ENCODE measurements around the gene MCTP1.
A peak's percentile ranks its signal among the peaks of the same experiment; 100 is the strongest.

Gene MCTP1

GRCh38 chr5:95262933-95263660 is 21.8 kb downstream of the MCTP1 start:
- DNase-seq: no peak
- no CpG with 5 or more reads among the region's 3 CpGs for WGBS (ENCODE audit: extremely low coverage, insufficient coverage, low lambda C conversion rate)
- H3K27ac ChIP-seq (ENCODE audit: low read depth, low read length): no peak overlapping the region

GRCh38 chr5:95261437-95262175 is 23.3 kb downstream of the MCTP1 start:
- no peaks in the 10 kb centered on the region for H3K79me2 ChIP-seq (ENCODE audit: control insufficient read depth, insufficient read depth, low read length)
- H3K4me2 ChIP-seq (ENCODE audit: low read length): no peak overlapping the region
- H3K18ac ChIP-seq (ENCODE audit: low read length): no peak overlapping the region
- no CpG with 5 or more reads among the region's 4 CpGs for WGBS (ENCODE audit: extremely low coverage, insufficient coverage, low lambda C conversion rate)
- H3K23ac ChIP-seq (ENCODE audit: low read length): no peak overlapping the region
- no peak overlapping the region for H3K4me3 ChIP-seq (ENCODE audit: low read length)
- H3K27me3 ChIP-seq (ENCODE audit: insufficient read depth, low read length, poor library complexity): no peaks in the 10 kb centered on the region
- no peaks in the 10 kb centered on the region for H3K4me1 ChIP-seq (ENCODE audit: control insufficient read depth, low read depth, low read length)
- no peaks in the 10 kb centered on the region for H3K79me1 ChIP-seq (ENCODE audit: low read length)
- H2BK15ac ChIP-seq (replicated peaks; ENCODE audit: low read depth): no peak overlapping the region
- no peak overlapping the region for H3K4ac ChIP-seq (ENCODE audit: low read depth, low read length)
- H2BK5ac ChIP-seq (ENCODE audit: low read length): no peak overlapping the region
- H4K8ac ChIP-seq (ENCODE audit: low read depth, low read length): no peak overlapping the region
- no peak overlapping the region for H4K5ac ChIP-seq (ENCODE audit: low read length)
- no peak overlapping the region for H3K56ac ChIP-seq (ENCODE audit: low read length)
- peak; percentile 23 for DNase-seq
- no peak overlapping the region for H2AK5ac ChIP-seq (ENCODE audit: low read length)
- H3K36me3 ChIP-seq (ENCODE audit: control insufficient read depth, insufficient read depth, low read length): no peaks in the 10 kb centered on the region
- H2BK120ac ChIP-seq (ENCODE audit: low read depth, low read length): no peak overlapping the region
- no peak overlapping the region for H3K9ac ChIP-seq (ENCODE audit: low read length)
- H3K27ac ChIP-seq (ENCODE audit: low read depth, low read length): no peak overlapping the region

More at GRCh38 chr5:95262933-95263660, 21.8 kb downstream of the MCTP1 start:
- Histone ChIP-seq H4K5ac (ENCODE audit: low read length) (no peak overlapping the region), H2BK15ac (replicated peaks; ENCODE audit: low read depth) (no peak overlapping the region), H3K79me1 (ENCODE audit: low read length) (no peaks in the 10 kb centered on the region), H3K4me2 (ENCODE audit: low read length) (no peak overlapping the region), H2AK5ac (ENCODE audit: low read length) (no peak overlapping the region), H3K23ac (ENCODE audit: low read length) (no peak overlapping the region), H3K4ac (ENCODE audit: low read depth, low read length) (no peak overlapping the region), H2BK5ac (ENCODE audit: low read length) (no peak overlapping the region), H3K36me3 (ENCODE audit: control insufficient read depth, insufficient read depth, low read length) (no peaks in the 10 kb centered on the region), H3K27me3 (ENCODE audit: insufficient read depth, low read length, poor library complexity) (no peaks in the 10 kb centered on the region), H4K8ac (ENCODE audit: low read depth, low read length) (no peak overlapping the region), H3K79me2 (ENCODE audit: control insufficient read depth, insufficient read depth, low read length) (no peaks in the 10 kb centered on the region), H2BK120ac (ENCODE audit: low read depth, low read length) (no peak overlapping the region), H3K9ac (ENCODE audit: low read length) (no peak overlapping the region), H3K4me1 (ENCODE audit: control insufficient read depth, low read depth, low read length) (no peaks in the 10 kb centered on the region), H3K4me3 (ENCODE audit: low read length) (no peak overlapping the region), H3K56ac (ENCODE audit: low read length) (no peak overlapping the region), H3K18ac (ENCODE audit: low read length) (no peak overlapping the region)

GRCh38 chr5:95256991-95257390 is 27.9 kb downstream of the MCTP1 start:
- no peaks in the 10 kb centered on the region for H3K36me3 ChIP-seq (ENCODE audit: control insufficient read depth, insufficient read depth, low read length)
- no peaks in the 10 kb centered on the region for H3K27me3 ChIP-seq (ENCODE audit: insufficient read depth, low read length, poor library complexity)
- H3K23ac ChIP-seq (ENCODE audit: low read length): no peak overlapping the region
- no peak overlapping the region for H4K5ac ChIP-seq (ENCODE audit: low read length)
- H3K4ac ChIP-seq (ENCODE audit: low read depth, low read length): no peak overlapping the region
- H2BK5ac ChIP-seq (ENCODE audit: low read length): no peak overlapping the region
- no peaks in the 10 kb centered on the region for H3K79me2 ChIP-seq (ENCODE audit: control insufficient read depth, insufficient read depth, low read length)
- no peaks in the 10 kb centered on the region for H3K4me1 ChIP-seq (ENCODE audit: control insufficient read depth, low read depth, low read length)
- no peaks in the 10 kb centered on the region for H3K79me1 ChIP-seq (ENCODE audit: low read length)
- no peak overlapping the region for H3K9ac ChIP-seq (ENCODE audit: low read length)
- H3K18ac ChIP-seq (ENCODE audit: low read length): no peak overlapping the region
- H3K4me2 ChIP-seq (ENCODE audit: low read length): no peak overlapping the region
- H3K56ac ChIP-seq (ENCODE audit: low read length): no peak overlapping the region
- no peak overlapping the region for H3K4me3 ChIP-seq (ENCODE audit: low read length)
- H2BK15ac ChIP-seq (replicated peaks; ENCODE audit: low read depth): no peak overlapping the region
- no peak overlapping the region for H2BK120ac ChIP-seq (ENCODE audit: low read depth, low read length)
- no peak for DNase-seq
- no peak overlapping the region for H2AK5ac ChIP-seq (ENCODE audit: low read length)
- no peak overlapping the region for H4K8ac ChIP-seq (ENCODE audit: low read depth, low read length)
- no peak overlapping the region for H3K27ac ChIP-seq (ENCODE audit: low read depth, low read length)

GRCh38 chr5:95256446-95256845 is 28.4 kb downstream of the MCTP1 start:
- Histone ChIP-seq H3K4me2 (ENCODE audit: low read length) (no peak overlapping the region), H2BK120ac (ENCODE audit: low read depth, low read length) (no peak overlapping the region), H3K56ac (ENCODE audit: low read length) (no peak overlapping the region), H3K36me3 (ENCODE audit: control insufficient read depth, insufficient read depth, low read length) (no peaks in the 10 kb centered on the region), H3K27ac (ENCODE audit: low read depth, low read length) (no peak overlapping the region), H3K4me3 (ENCODE audit: low read length) (no peak overlapping the region), H4K8ac (ENCODE audit: low read depth, low read length) (no peak overlapping the region), H2BK5ac (ENCODE audit: low read length) (no peak overlapping the region), H3K18ac (ENCODE audit: low read length) (no peak overlapping the region), H3K79me2 (ENCODE audit: control insufficient read depth, insufficient read depth, low read length) (no peaks in the 10 kb centered on the region), H3K79me1 (ENCODE audit: low read length) (no peaks in the 10 kb centered on the region), H3K9ac (ENCODE audit: low read length) (no peak overlapping the region), H4K5ac (ENCODE audit: low read length) (no peak overlapping the region), H2AK5ac (ENCODE audit: low read length) (no peak overlapping the region), H3K23ac (ENCODE audit: low read length) (no peak overlapping the region), H3K27me3 (ENCODE audit: insufficient read depth, low read length, poor library complexity) (no peaks in the 10 kb centered on the region), H3K4me1 (ENCODE audit: control insufficient read depth, low read depth, low read length) (no peaks in the 10 kb centered on the region), H2BK15ac (replicated peaks; ENCODE audit: low read depth) (no peak overlapping the region), H3K4ac (ENCODE audit: low read depth, low read length) (no peak overlapping the region)
- WGBS (ENCODE audit: extremely low coverage, insufficient coverage, low lambda C conversion rate): no CpG with 5 or more reads among the region's 2 CpGs
- no peak for DNase-seq

GRCh38 chr5:95252801-95253200 is 32.1 kb downstream of the MCTP1 start:
- Histone ChIP-seq H3K27ac (ENCODE audit: low read depth, low read length) (no peak overlapping the region), H3K18ac (ENCODE audit: low read length) (no peak overlapping the region), H3K79me2 (ENCODE audit: control insufficient read depth, insufficient read depth, low read length) (no peaks in the 10 kb centered on the region), H3K4ac (ENCODE audit: low read depth, low read length) (no peak overlapping the region), H2BK5ac (ENCODE audit: low read length) (no peak overlapping the region), H3K23ac (ENCODE audit: low read length) (no peak overlapping the region), H3K4me2 (ENCODE audit: low read length) (no peak overlapping the region), H3K56ac (ENCODE audit: low read length) (no peak overlapping the region), H3K4me1 (ENCODE audit: control insufficient read depth, low read depth, low read length) (no peaks in the 10 kb centered on the region), H2BK15ac (replicated peaks; ENCODE audit: low read depth) (no peak overlapping the region), H4K5ac (ENCODE audit: low read length) (no peak overlapping the region), H3K27me3 (ENCODE audit: insufficient read depth, low read length, poor library complexity) (no peaks in the 10 kb centered on the region), H2AK5ac (ENCODE audit: low read length) (no peak overlapping the region), H4K8ac (ENCODE audit: low read depth, low read length) (no peak overlapping the region), H3K36me3 (ENCODE audit: control insufficient read depth, insufficient read depth, low read length) (no peaks in the 10 kb centered on the region), H3K4me3 (ENCODE audit: low read length) (no peak overlapping the region), H3K9ac (ENCODE audit: low read length) (no peak overlapping the region), H3K79me1 (ENCODE audit: low read length) (no peaks in the 10 kb centered on the region), H2BK120ac (ENCODE audit: low read depth, low read length) (no peak overlapping the region)
- no peak for DNase-seq

GRCh38 chr5:95251185-95251584 is 33.7 kb downstream of the MCTP1 start:
- Histone ChIP-seq H3K4me1 (ENCODE audit: control insufficient read depth, low read depth, low read length) (no peaks in the 10 kb centered on the region), H3K27ac (ENCODE audit: low read depth, low read length) (no peak overlapping the region), H3K36me3 (ENCODE audit: control insufficient read depth, insufficient read depth, low read length) (no peaks in the 10 kb centered on the region), H3K56ac (ENCODE audit: low read length) (no peak overlapping the region), H3K4ac (ENCODE audit: low read depth, low read length) (no peak overlapping the region), H3K79me2 (ENCODE audit: control insufficient read depth, insufficient read depth, low read length) (no peaks in the 10 kb centered on the region), H3K18ac (ENCODE audit: low read length) (no peak overlapping the region), H2BK120ac (ENCODE audit: low read depth, low read length) (no peak overlapping the region), H4K8ac (ENCODE audit: low read depth, low read length) (no peak overlapping the region), H2BK5ac (ENCODE audit: low read length) (no peak overlapping the region), H3K4me2 (ENCODE audit: low read length) (no peak overlapping the region), H2BK15ac (replicated peaks; ENCODE audit: low read depth) (no peak overlapping the region), H3K9ac (ENCODE audit: low read length) (no peak overlapping the region), H3K79me1 (ENCODE audit: low read length) (no peaks in the 10 kb centered on the region), H3K4me3 (ENCODE audit: low read length) (no peak overlapping the region), H4K5ac (ENCODE audit: low read length) (no peak overlapping the region), H3K23ac (ENCODE audit: low read length) (no peak overlapping the region), H2AK5ac (ENCODE audit: low read length) (no peak overlapping the region), H3K27me3 (ENCODE audit: insufficient read depth, low read length, poor library complexity) (no peaks in the 10 kb centered on the region)
- no CpG with 5 or more reads among the region's 3 CpGs for WGBS (ENCODE audit: extremely low coverage, insufficient coverage, low lambda C conversion rate)
- DNase-seq: no peak

Measured in mesendoderm (in vitro differentiated cells).